ENCODE data around the gene TANGO2. TPM values are rescaled to one million over a fixed set of nuclear protein-coding genes. Genes with fewer than 3 reads are reported as not detected.

The TANGO2 gene
- total RNA-seq, 1 experiment from 2014 or later = 21.5 TPM

GRCh38 chr22:19998232-19998951 lies 22.5 kb upstream of the TANGO2 start:
- no peak overlapping the region for H3K27ac ChIP-seq (ENCODE audit: low read depth, low read length, poor library complexity, severe bottlenecking)
- no peaks in the 10 kb centered on the region for H3K36me3 ChIP-seq (ENCODE audit: insufficient read depth, low read length, poor library complexity, severe bottlenecking)
- no peak for DNase-seq (ENCODE audit: low spot score)
- intact Hi-C loops (cut with micrococcal nuclease; ENCODE audit: unreplicated experiment) = loop anchor here (1.0 kb wide), 1 partner anchor 34 kb away; no protein-coding TSS in a partner anchor
- no peak overlapping the region for H3K4me3 ChIP-seq (ENCODE audit: low read depth, low read length, poor library complexity, severe bottlenecking)
- POLR2A ChIA-PET (ENCODE audit: low non-redundant PET) = no interaction called here
- no peak for TF ChIP-seq CTCF (conservative IDR thresholded peaks at IDR 0.05; ENCODE audit: low read depth, low read length)
- CTCF ChIA-PET = no interaction called here
- H3K4me1 ChIP-seq (ENCODE audit: insufficient read depth, low read length, poor library complexity, severe bottlenecking) = peaks cover 6% of the 10 kb centered on the region
- H3K27me3 ChIP-seq (replicated peaks; ENCODE audit: insufficient read depth, low read depth, low read length, poor library complexity) = no peaks in the 10 kb centered on the region
- H3K9me3 ChIP-seq (ENCODE audit: low read depth, low read length, poor library complexity, severe bottlenecking) = peaks cover 1% of the 10 kb centered on the region
- BruUV-seq (replicated peaks) = no TSS peak

GRCh38 chr22:19998991-19999820 lies 21.7 kb upstream of the TANGO2 start:
- no TSS peak for BruUV-seq (replicated peaks)
- no peaks in the 10 kb centered on the region for H3K36me3 ChIP-seq (ENCODE audit: insufficient read depth, low read length, poor library complexity, severe bottlenecking)
- H3K27ac ChIP-seq (ENCODE audit: low read depth, low read length, poor library complexity, severe bottlenecking) = no peak overlapping the region
- POLR2A ChIA-PET (ENCODE audit: low non-redundant PET) = no interaction called here
- H3K4me3 ChIP-seq (ENCODE audit: low read depth, low read length, poor library complexity, severe bottlenecking) = no peak overlapping the region
- H3K27me3 ChIP-seq (replicated peaks; ENCODE audit: insufficient read depth, low read depth, low read length, poor library complexity) = no peaks in the 10 kb centered on the region
- CTCF ChIA-PET = no interaction called here
- H3K9me3 ChIP-seq (ENCODE audit: low read depth, low read length, poor library complexity, severe bottlenecking) = peaks cover 9% of the 10 kb centered on the region
- no peak for DNase-seq (ENCODE audit: low spot score)
- peaks cover 6% of the 10 kb centered on the region for H3K4me1 ChIP-seq (ENCODE audit: insufficient read depth, low read length, poor library complexity, severe bottlenecking)
- intact Hi-C loops (cut with micrococcal nuclease; ENCODE audit: unreplicated experiment) = loop anchor here (1.0 kb wide), 1 partner anchor 33 kb away; no protein-coding TSS in a partner anchor
- TF ChIP-seq EZH2 (IDR thresholded peaks at IDR 0.05; ENCODE audit: borderline replicate concordance, low read depth, low read length, poor library complexity, severe bottlenecking) (no peak), CTCF (conservative IDR thresholded peaks at IDR 0.05; ENCODE audit: low read depth, low read length) (no peak)

- no peak for DNase-seq (ENCODE audit: low spot score)
These were observed 20.4 kb upstream of the TANGO2 start for GRCh38 chr22:20000246-20001081.

More at GRCh38 chr22:20000246-20001081, 20.4 kb upstream of the TANGO2 start:
- Histone ChIP-seq H3K4me1 (ENCODE audit: insufficient read depth, low read length, poor library complexity, severe bottlenecking) (peaks cover 6% of the 10 kb centered on the region), H3K9me3 (ENCODE audit: low read depth, low read length, poor library complexity, severe bottlenecking) (peaks cover 15% of the 10 kb centered on the region), H3K36me3 (ENCODE audit: insufficient read depth, low read length, poor library complexity, severe bottlenecking) (no peaks in the 10 kb centered on the region), H3K27me3 (replicated peaks; ENCODE audit: insufficient read depth, low read depth, low read length, poor library complexity) (no peaks in the 10 kb centered on the region), H3K4me3 (ENCODE audit: low read depth, low read length, poor library complexity, severe bottlenecking) (no peak overlapping the region), H3K27ac (ENCODE audit: low read depth, low read length, poor library complexity, severe bottlenecking) (no peak overlapping the region)
- ChIA-PET POLR2A (ENCODE audit: low non-redundant PET) (interaction anchor here (0.7 kb wide), 1 partner anchor 67 kb away, joined by 3 read pairs; no protein-coding TSS in a partner anchor), CTCF (no interaction called here)
- intact Hi-C loops (cut with micrococcal nuclease; ENCODE audit: unreplicated experiment) = no loop called here
- TF ChIP-seq CTCF (conservative IDR thresholded peaks at IDR 0.05; ENCODE audit: low read depth, low read length) = no peak
- TF ChIP-seq EZH2 (IDR thresholded peaks at IDR 0.05; ENCODE audit: borderline replicate concordance, low read depth, low read length, poor library complexity, severe bottlenecking) = no peak
- no TSS peak for BruUV-seq (replicated peaks)

All from A673 (cell line).